MM.1S (cell line): ENCODE results near the gene APOBEC3B.

Experiments used
- CTCF ChIP-seq: fragments of 300-600 bp; sonication (generic); IDR thresholded peaks from 2 replicates; pipeline ENCODE4 v1.5.1; 2016; ENCODE audit warnings: antibody characterized with exemption, low read length, mixed read lengths
- EZH2 ChIP-seq: fragments of 300-600 bp; sonication (generic); optimal IDR thresholded peaks from 2 replicates; pipeline ENCODE3; 2017; ENCODE audit warnings: low read depth, mild to moderate bottlenecking, antibody characterized with exemption, low read length, mixed read lengths
- EZH2phosphoT487 ChIP-seq: fragments of 300-600 bp; sonication (generic); IDR thresholded peaks from 2 replicates; pipeline ENCODE4 v1.6.1; 2018; ENCODE audit warnings: antibody characterized with exemption, low read length

GRCh38 chr22:38957046-38957770 lies 24.9 kb upstream of the APOBEC3B start, which contains the start of gene APOBEC3A:
- TF ChIP-seq CTCF (no peak), EZH2 (no peak), EZH2phosphoT487 (no peak)
